ENCODE results near the gene FARS2. TPM values are rescaled to one million over a fixed set of nuclear protein-coding genes. Genes with fewer than 3 reads are reported as not detected.

FARS2 gene
- polyA plus RNA-seq (11.9 and 17.5 TPM in 2 replicates), polyA minus RNA-seq (22.2 and 25.9 TPM in 2 replicates)

GRCh38 chr6:5260661-5261544, at the start of gene FARS2, which contains the start of gene LYRM4:
Gene FARS2 (plus strand): TSS chr6:5261513.
Gene LYRM4 (minus strand): TSS chr6:5260950. CDS start chr6:5260733, 217 bp downstream.
- Histone ChIP-seq H3K9ac (ENCODE audit: low read length) (peak within 1 kb of the TSS; percentile 86), H3K27ac (ENCODE audit: low read length) (peak within 1 kb of the TSS; percentile 88), H4K20me1 (ENCODE audit: insufficient read depth) (no peaks in the 10 kb centered on the region), H3K9me3 (ENCODE audit: low read length) (no peaks in the 10 kb centered on the region), H3K79me2 (replicated peaks; ENCODE audit: insufficient read depth, low read length) (peaks cover 33% of the 10 kb centered on the region), H3K4me3 (ENCODE audit: low read length) (peak within 1 kb of the TSS; percentile 87), H3K27me3 (ENCODE audit: insufficient read depth, low read depth, low read length) (no peaks in the 10 kb centered on the region), H3F3A (ENCODE audit: insufficient read depth, low read length, poor library complexity, severe bottlenecking) (no peaks in the 10 kb centered on the region), H2AFZ (ENCODE audit: low read depth, low read length) (peak within 1 kb of the TSS; percentile 66), H3K4me2 (ENCODE audit: low read length) (peak within 1 kb of the TSS; percentile 92), H3K9me2 (ENCODE audit: insufficient read depth, low read length) (no peaks in the 10 kb centered on the region), H3K36me3 (ENCODE audit: insufficient read depth, low read length) (no peaks in the 10 kb centered on the region)
- TF ChIP-seq SMC3 (conservative IDR thresholded peaks at IDR 0.05; ENCODE audit: poor library complexity), result peak; percentile 63
- TF ChIP-seq EZH2 (IDR thresholded peaks at IDR 0.05; ENCODE audit: borderline replicate concordance, insufficient read depth, low read length, poor library complexity, severe bottlenecking), result no peak
- TF ChIP-seq CTCF (IDR thresholded peaks at IDR 0.05; ENCODE audit: poor library complexity, severe bottlenecking), result peak; percentile 43
- peak; percentile 47 for TF ChIP-seq RAD21 (conservative IDR thresholded peaks at IDR 0.05)
- TF ChIP-seq, protein P1, sequence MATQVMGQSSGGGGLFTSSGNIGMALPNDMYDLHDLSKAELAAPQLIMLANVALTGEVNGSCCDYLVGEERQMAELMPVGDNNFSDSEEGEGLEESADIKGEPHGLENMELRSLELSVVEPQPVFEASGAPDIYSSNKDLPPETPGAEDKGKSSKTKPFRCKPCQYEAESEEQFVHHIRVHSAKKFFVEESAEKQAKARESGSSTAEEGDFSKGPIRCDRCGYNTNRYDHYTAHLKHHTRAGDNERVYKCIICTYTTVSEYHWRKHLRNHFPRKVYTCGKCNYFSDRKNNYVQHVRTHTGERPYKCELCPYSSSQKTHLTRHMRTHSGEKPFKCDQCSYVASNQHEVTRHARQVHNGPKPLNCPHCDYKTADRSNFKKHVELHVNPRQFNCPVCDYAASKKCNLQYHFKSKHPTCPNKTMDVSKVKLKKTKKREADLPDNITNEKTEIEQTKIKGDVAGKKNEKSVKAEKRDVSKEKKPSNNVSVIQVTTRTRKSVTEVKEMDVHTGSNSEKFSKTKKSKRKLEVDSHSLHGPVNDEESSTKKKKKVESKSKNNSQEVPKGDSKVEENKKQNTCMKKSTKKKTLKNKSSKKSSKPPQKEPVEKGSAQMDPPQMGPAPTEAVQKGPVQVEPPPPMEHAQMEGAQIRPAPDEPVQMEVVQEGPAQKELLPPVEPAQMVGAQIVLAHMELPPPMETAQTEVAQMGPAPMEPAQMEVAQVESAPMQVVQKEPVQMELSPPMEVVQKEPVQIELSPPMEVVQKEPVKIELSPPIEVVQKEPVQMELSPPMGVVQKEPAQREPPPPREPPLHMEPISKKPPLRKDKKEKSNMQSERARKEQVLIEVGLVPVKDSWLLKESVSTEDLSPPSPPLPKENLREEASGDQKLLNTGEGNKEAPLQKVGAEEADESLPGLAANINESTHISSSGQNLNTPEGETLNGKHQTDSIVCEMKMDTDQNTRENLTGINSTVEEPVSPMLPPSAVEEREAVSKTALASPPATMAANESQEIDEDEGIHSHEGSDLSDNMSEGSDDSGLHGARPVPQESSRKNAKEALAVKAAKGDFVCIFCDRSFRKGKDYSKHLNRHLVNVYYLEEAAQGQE (IDR thresholded peaks at IDR 0.05; ENCODE audit: borderline replicate concordance), result peak; percentile 73
- TF ChIP-seq MXI1 (conservative IDR thresholded peaks at IDR 0.05; ENCODE audit: poor library complexity, severe bottlenecking), result peak; percentile 94
- TF ChIP-seq POLR2AphosphoS5 (IDR thresholded peaks at IDR 0.05), result peak; percentile 5
- peak; percentile 24 for TF ChIP-seq TAF1 (IDR thresholded peaks at IDR 0.05; ENCODE audit: low read depth)
- TF ChIP-seq EP300 (conservative IDR thresholded peaks at IDR 0.05; ENCODE audit: poor library complexity, severe bottlenecking), result peak; percentile 38

GRCh38 chr6:5213836-5214235, 47.5 kb upstream of the FARS2 start:
- TF ChIP-seq EP300 (conservative IDR thresholded peaks at IDR 0.05; ENCODE audit: poor library complexity, severe bottlenecking) (no peak), POLR2AphosphoS5 (IDR thresholded peaks at IDR 0.05) (no peak), CTCF (IDR thresholded peaks at IDR 0.05; ENCODE audit: poor library complexity, severe bottlenecking) (no peak), SMC3 (conservative IDR thresholded peaks at IDR 0.05; ENCODE audit: poor library complexity) (no peak), TAF1 (IDR thresholded peaks at IDR 0.05; ENCODE audit: low read depth) (no peak), RAD21 (conservative IDR thresholded peaks at IDR 0.05) (no peak), EZH2 (IDR thresholded peaks at IDR 0.05; ENCODE audit: borderline replicate concordance, insufficient read depth, low read length, poor library complexity, severe bottlenecking) (no peak), MXI1 (conservative IDR thresholded peaks at IDR 0.05; ENCODE audit: poor library complexity, severe bottlenecking) (no peak)
- TF ChIP-seq, protein P1 (IDR thresholded peaks at IDR 0.05; ENCODE audit: borderline replicate concordance), result no peak
- H3K27ac ChIP-seq (ENCODE audit: low read length), result no peak overlapping the region
- H3K27me3 ChIP-seq (ENCODE audit: insufficient read depth, low read depth, low read length), result no peaks in the 10 kb centered on the region
- no peak overlapping the region for H3K9ac ChIP-seq (ENCODE audit: low read length)
- no peaks in the 10 kb centered on the region for H3K9me3 ChIP-seq (ENCODE audit: low read length)
- no peaks in the 10 kb centered on the region for H3F3A ChIP-seq (ENCODE audit: insufficient read depth, low read length, poor library complexity, severe bottlenecking)
- no peaks in the 10 kb centered on the region for H3K79me2 ChIP-seq (replicated peaks; ENCODE audit: insufficient read depth, low read length)
- H3K9me2 ChIP-seq (ENCODE audit: insufficient read depth, low read length), result no peaks in the 10 kb centered on the region
- H4K20me1 ChIP-seq (ENCODE audit: insufficient read depth), result no peaks in the 10 kb centered on the region
- H3K36me3 ChIP-seq (ENCODE audit: insufficient read depth, low read length), result no peaks in the 10 kb centered on the region
- H2AFZ ChIP-seq (ENCODE audit: low read depth, low read length), result no peak overlapping the region
- no peak overlapping the region for H3K4me2 ChIP-seq (ENCODE audit: low read length)
- no peak overlapping the region for H3K4me3 ChIP-seq (ENCODE audit: low read length)
